B cell (primary cell): Measurements from ENCODE around the gene CGNL1. TPM values are rescaled to one million over a fixed set of nuclear protein-coding genes. Genes with fewer than 3 reads are reported as not detected.

Source experiments
- ATAC-seq: fragments of 200-7000 bp; cut with Tn5 transposase; one replicate; pipeline ENCODE4 v1.10.0; 2021; ENCODE audit warnings: low read depth, mild to moderate bottlenecking, moderate number of reproducible peaks, moderate library complexity
- CTCF ChIA-PET: fragments of 350-600 bp; sonication (Branson Sonifier 250); formaldehyde crosslinking; loops from one replicate; lab custom pipeline; 2021; ENCODE audit warnings: antibody characterized with exemption, inconsistent platforms; lab: Charles Lee
- POLR2A ChIA-PET: fragments of 350-600 bp; sonication (Branson Sonifier 250); formaldehyde crosslinking; loops from one replicate; lab custom pipeline; 2021; ENCODE audit warnings: antibody characterized with exemption; lab: Charles Lee
- DNase-seq: peaks from one replicate; pipeline ENCODE4 v3.0.0; 2013
- H2AFZ ChIP-seq: 2 replicates; pipeline ENCODE4 v1.6.1; 2012; ENCODE audit warnings: mild to moderate bottlenecking, low read depth, low read length; ENCODE audit not compliant: insufficient read depth, poor library complexity, severe bottlenecking
- H3K27ac ChIP-seq, 2 donors: 1 replicate in 1 of 2; 2 replicates in 1 of 2; pipeline ENCODE4 v1.5.1; 2012 to 2013; ENCODE audit warnings: low read length in 2 of 2, mild to moderate bottlenecking in 2 of 2, moderate library complexity in 1 of 2
- H3K27me3 ChIP-seq, 4 experiments: fragments of 200-600 bp in 1 of 4; sonication (generic) in 1 of 4; replicated peaks in 1 of 4; 1 replicate in 2 of 4; 2 replicates in 2 of 4; pipeline versions ENCODE4 v1.6.1 to v1.7.0; 2013 to 2016; ENCODE audit warnings: low read length in 3 of 4, mild to moderate bottlenecking in 2 of 4, mixed read lengths in 1 of 4, moderate library complexity in 1 of 4; ENCODE audit not compliant: insufficient read depth in 4 of 4, control insufficient read depth in 3 of 4; ENCODE audit errors: control extremely low read depth in 1 of 4
- H3K36me3 ChIP-seq, 2 experiments: replicated peaks in 1 of 2; 1 replicate in 1 of 2; 2 replicates in 1 of 2; pipeline versions ENCODE4 v1.6.1 to v1.7.1; 2013; ENCODE audit warnings: low read length in 1 of 2; ENCODE audit not compliant: insufficient read depth in 2 of 2, control insufficient read depth in 1 of 2; ENCODE audit errors: control extremely low read depth in 1 of 2, extremely low read depth in 1 of 2
- H3K4me1 ChIP-seq, 2 donors: fragments of 200-600 bp in 1 of 2; sonication (generic) in 1 of 2; 1 replicate in 1 of 2; 2 replicates in 1 of 2; pipeline versions ENCODE4 v1.5.1 to v1.6.1; 2013 to 2017; ENCODE audit warnings: low read length in 2 of 2; ENCODE audit not compliant: control insufficient read depth in 2 of 2, insufficient read depth in 2 of 2
- H3K4me2 ChIP-seq: replicated peaks from 2 replicates; pipeline ENCODE3; 2012; ENCODE audit warnings: mild to moderate bottlenecking, low read depth, low read length; ENCODE audit not compliant: poor library complexity, severe bottlenecking
- H3K4me3 ChIP-seq, 5 experiments: fragments of 200-600 bp in 1 of 5; sonication (generic) in 1 of 5; 1 replicate in 3 of 5; 2 replicates in 2 of 5; pipeline versions ENCODE4 v1.5.1 to v1.7.0; 2011 to 2016; ENCODE audit warnings: low read length in 4 of 5, mild to moderate bottlenecking in 4 of 5, low read depth in 2 of 5, control low read depth in 1 of 5, moderate library complexity in 1 of 5; ENCODE audit not compliant: insufficient read depth in 1 of 5; ENCODE audit errors: control extremely low read depth in 1 of 5, extremely low read depth in 1 of 5
- H3K79me2 ChIP-seq: fragments of 200-600 bp; sonication (generic); one replicate; pipeline ENCODE4 v1.6.0; 2016; ENCODE audit warnings: low read length; ENCODE audit not compliant: control insufficient read depth, insufficient read depth
- H3K9ac ChIP-seq: fragments of 200-600 bp; sonication (generic); 2 replicates; pipeline ENCODE4 v1.6.1; 2017; ENCODE audit warnings: mild to moderate bottlenecking, low read length, moderate library complexity
- H3K9me3 ChIP-seq, 3 donors: one replicate each; pipeline versions ENCODE4 v1.6.1 to v1.7.1; 2013; ENCODE audit warnings: low read length in 2 of 3; ENCODE audit not compliant: control insufficient read depth in 2 of 3, insufficient read depth in 1 of 3; ENCODE audit errors: control extremely low read depth in 1 of 3
- H4K20me1 ChIP-seq: 2 replicates; pipeline ENCODE4 v1.6.0; 2012; ENCODE audit warnings: mild to moderate bottlenecking, low read length; ENCODE audit not compliant: insufficient read depth, control insufficient read depth, poor library complexity, severe bottlenecking
- H3K27ac Mint-ChIP-seq: one replicate; pipeline ENCODE4 v1.8.0; 2021; ENCODE audit warnings: mixed read lengths
- H3K27me3 Mint-ChIP-seq: one replicate; pipeline ENCODE4 v1.8.0; 2021; ENCODE audit warnings: mixed read lengths
- H3K4me1 Mint-ChIP-seq: one replicate; pipeline ENCODE4 v1.8.0; 2021; ENCODE audit warnings: mixed read lengths
- H3K4me3 Mint-ChIP-seq: one replicate; pipeline ENCODE4 v1.8.0; 2021; ENCODE audit warnings: mixed read lengths
- H3K9me3 Mint-ChIP-seq: one replicate; pipeline ENCODE4 v1.8.0; 2022; ENCODE audit warnings: mixed read lengths; ENCODE audit not compliant: insufficient read depth
- EZH2 ChIP-seq: IDR thresholded peaks from 2 replicates; pipeline ENCODE4 v1.6.1; 2012; ENCODE audit warnings: borderline replicate concordance, low read depth, mild to moderate bottlenecking, moderate library complexity, low read length; ENCODE audit not compliant: insufficient read depth, poor library complexity, severe bottlenecking
- WGBS: methylation state at CpG from one replicate; pipeline ENCODE4 v1.1.5; 2013; ENCODE audit warnings: missing lambda C conversion rate; ENCODE audit not compliant: insufficient coverage; 5-methylcytosine and 5-hydroxymethylcytosine counted together
- intact Hi-C: fragments of 100-400 bp; cut with micrococcal nuclease; formaldehyde crosslinking; loops from one replicate; pipeline ENCODE4 v1.10.0; 2022
- polyA plus RNA-seq: library from polyadenylated mRNA; depleted of rRNA; stranded (reverse); fragments of >200 nt; gene quantifications from 2 replicates; pipeline ENCODE4 v1.2.3, GENCODE V29; 2012
- total RNA-seq, 2 donors: library from RNA; stranded (reverse); fragments of 120-200 nt in 1 of 2; gene quantifications; 1 replicate in 1 of 2; 2 replicates in 1 of 2; pipeline versions ENCODE4 v1.2.3 to v1.2.4, GENCODE V29; 2013 to 2022
- TF ChIP-seq, protein P1 (sequence below): fragments of 200-600 bp; IDR thresholded peaks from one replicate; pipeline ENCODE4 v1.8.0; 2022; ENCODE audit warnings: antibody characterized with exemption, mild to moderate bottlenecking

CGNL1 gene
- total and polyA plus RNA-seq, 2 donors (not counting 1 experiment from before 2014, with no cell fraction given) = 0.03 to 0.12 TPM

- ChIA-PET POLR2A (no interaction called here), CTCF (no interaction called here)
- no peaks in the 10 kb centered on the region for H3K4me1 ChIP-seq
- H3K27me3 ChIP-seq = no peaks in the 10 kb centered on the region
- Mint-ChIP-seq H3K4me1 (peaks cover 5% of the 10 kb centered on the region), H3K27ac (no peak overlapping the region), H3K9me3 (no peaks in the 10 kb centered on the region), H3K27me3 (no peaks in the 10 kb centered on the region), H3K4me3 (no peak overlapping the region)
- no peak overlapping the region for H3K27ac ChIP-seq
- no peaks in the 10 kb centered on the region for H3K36me3 ChIP-seq
- H4K20me1 ChIP-seq = no peaks in the 10 kb centered on the region
- no peak overlapping the region for H3K4me3 ChIP-seq
- TF ChIP-seq EZH2 = no peak
- TF ChIP-seq, protein P1, sequence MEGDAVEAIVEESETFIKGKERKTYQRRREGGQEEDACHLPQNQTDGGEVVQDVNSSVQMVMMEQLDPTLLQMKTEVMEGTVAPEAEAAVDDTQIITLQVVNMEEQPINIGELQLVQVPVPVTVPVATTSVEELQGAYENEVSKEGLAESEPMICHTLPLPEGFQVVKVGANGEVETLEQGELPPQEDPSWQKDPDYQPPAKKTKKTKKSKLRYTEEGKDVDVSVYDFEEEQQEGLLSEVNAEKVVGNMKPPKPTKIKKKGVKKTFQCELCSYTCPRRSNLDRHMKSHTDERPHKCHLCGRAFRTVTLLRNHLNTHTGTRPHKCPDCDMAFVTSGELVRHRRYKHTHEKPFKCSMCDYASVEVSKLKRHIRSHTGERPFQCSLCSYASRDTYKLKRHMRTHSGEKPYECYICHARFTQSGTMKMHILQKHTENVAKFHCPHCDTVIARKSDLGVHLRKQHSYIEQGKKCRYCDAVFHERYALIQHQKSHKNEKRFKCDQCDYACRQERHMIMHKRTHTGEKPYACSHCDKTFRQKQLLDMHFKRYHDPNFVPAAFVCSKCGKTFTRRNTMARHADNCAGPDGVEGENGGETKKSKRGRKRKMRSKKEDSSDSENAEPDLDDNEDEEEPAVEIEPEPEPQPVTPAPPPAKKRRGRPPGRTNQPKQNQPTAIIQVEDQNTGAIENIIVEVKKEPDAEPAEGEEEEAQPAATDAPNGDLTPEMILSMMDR = no peak
- no peaks in the 10 kb centered on the region for H3K9me3 ChIP-seq
- no peak overlapping the region for H3K4me2 ChIP-seq
- no peak overlapping the region for H3K9ac ChIP-seq
- 90% methylated on average over 22 of the region's 22 CpGs for WGBS
- no peaks in the 10 kb centered on the region for H3K79me2 ChIP-seq
- no peak overlapping the region for H2AFZ ChIP-seq
- ATAC-seq = no peak
- no peak for DNase-seq
- intact Hi-C loops = no loop called here
Observed at GRCh38 chr15:57516327-57517029, 140.2 kb downstream of the CGNL1 start.

- Mint-ChIP-seq H3K4me1 (no peaks in the 10 kb centered on the region), H3K27me3 (no peaks in the 10 kb centered on the region), H3K4me3 (no peak overlapping the region), H3K9me3 (no peaks in the 10 kb centered on the region), H3K27ac (no peak overlapping the region)
- Histone ChIP-seq H3K27me3 (no peaks in the 10 kb centered on the region), H2AFZ (no peak overlapping the region), H3K27ac (no peak overlapping the region), H3K4me3 (no peak overlapping the region), H3K9me3 (no peaks in the 10 kb centered on the region), H3K4me1 (no peaks in the 10 kb centered on the region), H4K20me1 (no peaks in the 10 kb centered on the region), H3K36me3 (no peaks in the 10 kb centered on the region), H3K4me2 (no peak overlapping the region), H3K79me2 (no peaks in the 10 kb centered on the region), H3K9ac (no peak overlapping the region)
- DNase-seq = no peak
- ChIA-PET CTCF (interaction anchor here (2.7 kb wide), 1 partner anchor 10 kb away, joined by 9 read pairs; no protein-coding TSS in a partner anchor), POLR2A (no interaction called here)
- no peak for ATAC-seq
- TF ChIP-seq, protein P1 = no peak
- TF ChIP-seq EZH2 = no peak
- intact Hi-C loops = no loop called here
- WGBS = 97% methylated on average over 4 of the region's 6 CpGs
Observed at GRCh38 chr15:57517030-57517671, 140.8 kb downstream of the CGNL1 start.
